Stomach (tissue), 9 donors: ENCODE data around the gene COL11A1. TPM values are rescaled to one million over a fixed set of nuclear protein-coding genes. Genes with fewer than 3 reads are reported as not detected.

ENCODE experiments used
- DNase-seq, 2 donors: peaks; one replicate each; pipeline versions ENCODE4 v3.0.0 to v3.0.0-alpha.2; 2013 to 2019
- H3K27ac ChIP-seq, 5 donors: fragments of 200-600 bp in 4 of 5; sonication (generic) in 4 of 5; one replicate each; pipeline ENCODE4 v1.5.1; 2013 to 2019; ENCODE audit warnings: mild to moderate bottlenecking in 1 of 5, moderate library complexity in 1 of 5
- H3K27me3 ChIP-seq, 3 donors: fragments of 200-600 bp; sonication (generic); one replicate each; pipeline ENCODE4 v1.5.1; 2017 to 2019; ENCODE audit warnings: mixed run types in 1 of 3
- H3K36me3 ChIP-seq, 4 donors: fragments of 200-600 bp; sonication (generic); 1 replicate in 3 of 4; 2 replicates in 1 of 4; pipeline ENCODE4 v1.5.1; 2016 to 2019
- H3K4me1 ChIP-seq, 4 donors: fragments of 200-600 bp; sonication (generic); one replicate each; pipeline ENCODE4 v1.5.1; 2016 to 2019
- H3K4me3 ChIP-seq, 4 donors: fragments of 200-600 bp; sonication (generic) in 3 of 4; one replicate each; pipeline ENCODE4 v1.5.1; 2016 to 2019; ENCODE audit warnings: mild to moderate bottlenecking in 1 of 4
- H3K9me3 ChIP-seq, 4 donors: fragments of 200-600 bp; sonication (generic); one replicate each; pipeline ENCODE4 v1.5.1; 2016 to 2019
- EP300 ChIP-seq: sonication (generic); formaldehyde crosslinking; IDR thresholded peaks from one replicate; pipeline ENCODE4 v1.6.1; 2017; ENCODE audit warnings: antibody characterized with exemption
- POLR2A ChIP-seq, 4 donors: fragments of 450-650 bp; IDR thresholded peaks; one replicate each; pipeline ENCODE4 v1.6.1; 2016; ENCODE audit warnings: antibody characterized with exemption in 4 of 4, control low read depth in 2 of 4, mild to moderate bottlenecking in 1 of 4, moderate library complexity in 1 of 4
- POLR2AphosphoS5 ChIP-seq, 3 donors: sonication (generic); formaldehyde crosslinking; IDR thresholded peaks; one replicate each; pipeline ENCODE4 v1.6.1; 2016; ENCODE audit warnings: antibody characterized with exemption in 3 of 3
- WGBS, 5 donors: extraction: QIAGEN DNeasy Blood & Tissue Kit in 3 of 5; methylation state at CpG; one replicate each; pipeline versions ENCODE4 v1.1.5 to v1.1.7; 2013 to 2018; 5-methylcytosine and 5-hydroxymethylcytosine counted together
- intact Hi-C: fragments of 100-400 bp; cut with DNase I; formaldehyde crosslinking; loops from one replicate; pipeline ENCODE4 v1.15.1; 2023; ENCODE audit warnings: low total_unique reads
- polyA plus RNA-seq, 3 donors: library from polyadenylated mRNA; stranded (reverse); fragments of 200-250 nt; gene quantifications; one replicate each; pipeline ENCODE4 v1.2.3, GENCODE V29; 2013
- total RNA-seq, 5 donors: library from RNA; depleted of rRNA; stranded (reverse); fragments of >200 nt; gene quantifications; one replicate each; pipeline versions ENCODE4 v1.1.0 to v1.2.3, GENCODE V29; 2014 to 2016
- TF ChIP-seq, protein P1 (sequence below), 7 experiments: fragments of 450-650 bp in 4 of 7; fragments of 200-600 bp in 3 of 7; sonication (generic) in 3 of 7; IDR thresholded peaks; one replicate each; pipeline ENCODE4 v1.5.1; 2016 to 2019; ENCODE audit warnings: antibody characterized with exemption in 7 of 7, control low read depth in 2 of 7, mild to moderate bottlenecking in 1 of 7
- donor health status: healthy with polysubstance abuse.
- donor health status: Bipolar disorder and iron deficiency.
- donor health status: healthy.

COL11A1 gene
- total and polyA plus RNA-seq, 8 donors: under 0.01 to 7.0 (median 0.29) TPM; not detected in 5

- Histone ChIP-seq H3K27me3 (peaks cover 0 to 28% (median 26%) of the 10 kb centered on the region in 3 donors), H3K36me3 (no peaks in the 10 kb centered on the region), H3K4me1 (peaks cover 12 to 29% (median 27%) of the 10 kb centered on the region in 4 donors), H3K9me3 (no peaks in the 10 kb centered on the region), H3K4me3 (peak overlapping the region; percentile 24 to 46 (median 36)), H3K27ac (peak overlapping the region in 1 of 5 donors; percentile 7)
- TF ChIP-seq, protein P1, sequence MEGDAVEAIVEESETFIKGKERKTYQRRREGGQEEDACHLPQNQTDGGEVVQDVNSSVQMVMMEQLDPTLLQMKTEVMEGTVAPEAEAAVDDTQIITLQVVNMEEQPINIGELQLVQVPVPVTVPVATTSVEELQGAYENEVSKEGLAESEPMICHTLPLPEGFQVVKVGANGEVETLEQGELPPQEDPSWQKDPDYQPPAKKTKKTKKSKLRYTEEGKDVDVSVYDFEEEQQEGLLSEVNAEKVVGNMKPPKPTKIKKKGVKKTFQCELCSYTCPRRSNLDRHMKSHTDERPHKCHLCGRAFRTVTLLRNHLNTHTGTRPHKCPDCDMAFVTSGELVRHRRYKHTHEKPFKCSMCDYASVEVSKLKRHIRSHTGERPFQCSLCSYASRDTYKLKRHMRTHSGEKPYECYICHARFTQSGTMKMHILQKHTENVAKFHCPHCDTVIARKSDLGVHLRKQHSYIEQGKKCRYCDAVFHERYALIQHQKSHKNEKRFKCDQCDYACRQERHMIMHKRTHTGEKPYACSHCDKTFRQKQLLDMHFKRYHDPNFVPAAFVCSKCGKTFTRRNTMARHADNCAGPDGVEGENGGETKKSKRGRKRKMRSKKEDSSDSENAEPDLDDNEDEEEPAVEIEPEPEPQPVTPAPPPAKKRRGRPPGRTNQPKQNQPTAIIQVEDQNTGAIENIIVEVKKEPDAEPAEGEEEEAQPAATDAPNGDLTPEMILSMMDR (IDR thresholded peaks at IDR 0.05): peak in 4 of 7 experiments; percentile 23 to 37 (median 29)
- TF ChIP-seq POLR2AphosphoS5 (IDR thresholded peaks at IDR 0.05): no peak
- WGBS, 5 donors: 1 to 4% (median 2%) methylated on average over 23 of the region's 23 CpGs
- DNase-seq: peak in 1 of 2 donors; percentile 67
- intact Hi-C loops: no loop called here
Observed at GRCh38 chr1:103106426-103107341, 1.6 kb downstream of the COL11A1 start.

DNA sequence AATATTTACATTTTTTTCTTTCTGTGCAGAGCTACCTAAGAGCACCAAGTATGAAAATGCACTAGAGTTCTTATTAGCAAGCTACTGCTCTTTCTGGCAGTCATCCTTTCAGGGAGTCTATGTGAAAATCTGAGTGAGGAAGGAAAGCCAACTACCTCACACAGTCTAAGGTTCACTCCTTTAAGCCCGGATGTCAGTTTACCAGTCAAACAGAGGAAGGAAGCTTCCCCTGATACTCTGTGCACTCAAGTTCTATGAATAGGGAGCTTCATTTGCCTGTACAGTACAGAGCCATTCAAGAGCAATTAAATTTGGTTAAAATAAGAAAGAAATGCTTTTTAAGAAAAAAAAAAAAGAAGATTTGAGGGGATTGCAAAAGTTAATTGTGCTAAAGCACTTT is 6.9 kb downstream of the COL11A1 start:
- 24 to 44% (median 38%) methylated on average over 1 of the region's 1 CpG for WGBS, 5 donors
- intact Hi-C loops: no loop called here
- no peak for TF ChIP-seq EP300
- no peak for TF ChIP-seq POLR2A (IDR thresholded peaks at IDR 0.05)
- TF ChIP-seq, protein P1 (IDR thresholded peaks at IDR 0.05): no peak
- TF ChIP-seq POLR2AphosphoS5 (IDR thresholded peaks at IDR 0.05): no peak

DNA sequence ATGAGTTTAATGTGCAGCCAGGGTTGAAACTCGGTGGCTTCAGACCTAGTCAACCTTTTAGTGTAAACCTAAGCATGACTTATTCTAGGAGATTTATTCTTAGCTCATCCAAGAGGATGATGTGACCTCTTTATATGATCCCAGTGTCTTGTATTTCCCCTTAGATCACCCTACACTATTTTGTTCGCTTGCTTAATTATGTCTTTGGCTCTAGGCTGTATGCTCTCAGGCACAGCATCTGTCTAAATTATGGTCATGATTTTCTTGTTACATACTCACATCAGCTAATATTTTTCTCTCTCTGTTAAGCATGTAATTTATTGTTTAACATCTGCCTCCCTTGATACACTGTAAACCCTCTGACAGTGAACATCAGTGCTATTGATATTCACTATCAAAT is 19.1 kb downstream of the COL11A1 start:
- no peak for DNase-seq
- TF ChIP-seq POLR2A (IDR thresholded peaks at IDR 0.05) (no peak), EP300 (no peak), POLR2AphosphoS5 (IDR thresholded peaks at IDR 0.05) (no peak)
- TF ChIP-seq, protein P1 (IDR thresholded peaks at IDR 0.05): no peak
- intact Hi-C loops: no loop called here
- Histone ChIP-seq H3K27me3 (no peaks in the 10 kb centered on the region), H3K27ac (no peak overlapping the region), H3K4me3 (no peak overlapping the region), H3K36me3 (no peaks in the 10 kb centered on the region), H3K4me1 (no peaks in the 10 kb centered on the region), H3K9me3 (no peaks in the 10 kb centered on the region)
- whole genome bisulfite sequencing, 5 donors: 65 to 73% (median 68%) methylated on average over 2 of the region's 2 CpGs

More for the DNA sequence above, 6.9 kb downstream of the COL11A1 start:
- Histone ChIP-seq H3K27me3 (no peaks in the 10 kb centered on the region), H3K36me3 (no peaks in the 10 kb centered on the region), H3K4me3 (no peak overlapping the region), H3K4me1 (peaks cover 0 to 2% (median under 1%) of the 10 kb centered on the region in 4 donors), H3K27ac (no peak overlapping the region), H3K9me3 (no peaks in the 10 kb centered on the region)
- peak in 1 of 2 donors; percentile 1 for DNase-seq

DNA sequence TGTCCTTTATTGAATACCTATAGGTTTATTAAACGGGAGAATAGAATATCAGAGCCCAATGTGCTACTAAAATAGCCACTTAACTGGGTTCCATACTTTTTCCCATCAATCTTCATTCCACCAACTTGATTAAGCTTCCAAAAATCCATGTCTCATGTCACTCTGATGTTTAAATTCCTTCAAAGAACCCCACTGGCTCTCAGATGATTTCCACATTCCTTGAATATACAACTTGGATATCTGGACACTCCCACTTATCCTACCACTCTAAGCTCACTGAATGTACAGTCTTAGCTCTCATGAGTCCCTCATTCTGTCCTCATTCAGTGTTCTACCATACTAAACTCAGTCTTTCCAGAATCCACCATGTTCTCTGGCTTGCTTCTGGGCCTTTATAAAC is 21.1 kb downstream of the COL11A1 start:
- no peak overlapping the region for H3K4me3 ChIP-seq
- no peaks in the 10 kb centered on the region for H3K4me1 ChIP-seq
- no peaks in the 10 kb centered on the region for H3K9me3 ChIP-seq
- no peak overlapping the region for H3K27ac ChIP-seq
- intact Hi-C loops: no loop called here
- DNase-seq: no peak
- H3K27me3 ChIP-seq: no peaks in the 10 kb centered on the region
- H3K36me3 ChIP-seq: no peaks in the 10 kb centered on the region
- TF ChIP-seq, protein P1 (IDR thresholded peaks at IDR 0.05): no peak
- TF ChIP-seq POLR2A (IDR thresholded peaks at IDR 0.05) (no peak), EP300 (no peak), POLR2AphosphoS5 (IDR thresholded peaks at IDR 0.05) (no peak)
- WGBS, 5 donors: 60 to 79% (median 64%) methylated on average over 1 of the region's 1 CpG
